Cardiac septum (tissue), 1 donor: ENCODE data around the gene PAIP1. TPM values are rescaled to one million over a fixed set of nuclear protein-coding genes. Genes with fewer than 3 reads are reported as not detected.

Source experiments
- total RNA-seq: library from RNA; stranded (reverse); fragmentation: NEBNext Ultra II Directional; extraction: Animal tissue kit (Norgen Biotek cat#: 25700); gene quantifications from one replicate; pipeline ENCODE4 v1.2.1, GENCODE V29; 2021
- donor health status: DM: no; HTN: no; CAD: no.

Gene PAIP1
- total RNA-seq, 1 donor from 2014 or later, result 118 TPM

Other genes with a start within 250 kb of the PAIP1 start
- 34.4 TPM for gene HMGCS1, start 243.7 kb downstream of the PAIP1 start, total RNA-seq
- 0.46 TPM for gene CCL28, start 144.7 kb downstream of the PAIP1 start, total RNA-seq
- 8.7 TPM for gene TMEM267, start 73.2 kb downstream of the PAIP1 start, total RNA-seq
- 0.22 TPM for gene C5orf34, start 41.9 kb downstream of the PAIP1 start, total RNA-seq
- gene NNT, start 46.1 kb upstream of the PAIP1 start, total RNA-seq, result 396 TPM